Prostate gland (tissue), 2 donors: ENCODE measurements around the gene CRABP2.

Experiments
- POLR2A ChIP-seq: fragments of 450-650 bp; IDR thresholded peaks from one replicate; pipeline ENCODE4 v1.6.1; 2016; ENCODE audit warnings: antibody characterized with exemption, mild to moderate bottlenecking
- TF ChIP-seq, protein P1 (sequence below), 4 experiments: fragments of 200-600 bp in 2 of 4; fragments of 450-650 bp in 2 of 4; sonication (generic) in 2 of 4; IDR thresholded peaks; 1 replicate in 3 of 4; 2 replicates in 1 of 4; pipeline ENCODE4 v1.5.1; 2016 to 2019; ENCODE audit warnings: antibody characterized with exemption in 4 of 4, mild to moderate bottlenecking in 2 of 4, moderate library complexity in 2 of 4

DNA sequence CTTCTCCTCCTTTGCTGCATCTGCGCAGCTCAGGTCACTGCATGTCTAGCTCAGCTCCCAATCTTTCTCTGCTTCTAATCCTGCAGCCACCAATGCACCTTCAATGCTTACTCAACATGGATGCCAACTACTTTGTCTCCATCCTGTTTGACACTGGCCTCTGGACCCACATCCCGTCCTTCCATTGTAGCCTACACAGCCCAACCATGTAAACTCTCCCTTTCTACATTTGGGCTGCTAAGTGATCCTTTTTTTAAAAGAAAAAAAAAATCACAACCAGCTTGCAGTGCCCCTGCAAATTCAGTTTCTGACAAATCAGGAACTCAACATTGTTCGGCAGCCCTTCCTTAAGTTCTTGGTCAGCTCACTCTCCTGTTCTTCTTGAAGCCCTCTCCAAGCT is 9.4 kb upstream of the CRABP2 start:
- TF ChIP-seq, protein P1, sequence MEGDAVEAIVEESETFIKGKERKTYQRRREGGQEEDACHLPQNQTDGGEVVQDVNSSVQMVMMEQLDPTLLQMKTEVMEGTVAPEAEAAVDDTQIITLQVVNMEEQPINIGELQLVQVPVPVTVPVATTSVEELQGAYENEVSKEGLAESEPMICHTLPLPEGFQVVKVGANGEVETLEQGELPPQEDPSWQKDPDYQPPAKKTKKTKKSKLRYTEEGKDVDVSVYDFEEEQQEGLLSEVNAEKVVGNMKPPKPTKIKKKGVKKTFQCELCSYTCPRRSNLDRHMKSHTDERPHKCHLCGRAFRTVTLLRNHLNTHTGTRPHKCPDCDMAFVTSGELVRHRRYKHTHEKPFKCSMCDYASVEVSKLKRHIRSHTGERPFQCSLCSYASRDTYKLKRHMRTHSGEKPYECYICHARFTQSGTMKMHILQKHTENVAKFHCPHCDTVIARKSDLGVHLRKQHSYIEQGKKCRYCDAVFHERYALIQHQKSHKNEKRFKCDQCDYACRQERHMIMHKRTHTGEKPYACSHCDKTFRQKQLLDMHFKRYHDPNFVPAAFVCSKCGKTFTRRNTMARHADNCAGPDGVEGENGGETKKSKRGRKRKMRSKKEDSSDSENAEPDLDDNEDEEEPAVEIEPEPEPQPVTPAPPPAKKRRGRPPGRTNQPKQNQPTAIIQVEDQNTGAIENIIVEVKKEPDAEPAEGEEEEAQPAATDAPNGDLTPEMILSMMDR (IDR thresholded peaks at IDR 0.05), result no peak
- TF ChIP-seq POLR2A, result no peak
